ENCODE data around the gene PEX7. TPM values are rescaled to one million over a fixed set of nuclear protein-coding genes. Genes with fewer than 3 reads are reported as not detected.

Gene PEX7
- total and polyA plus RNA-seq, 2 donors from 2014 or later: 10.6 to 21.3 TPM

DNA sequence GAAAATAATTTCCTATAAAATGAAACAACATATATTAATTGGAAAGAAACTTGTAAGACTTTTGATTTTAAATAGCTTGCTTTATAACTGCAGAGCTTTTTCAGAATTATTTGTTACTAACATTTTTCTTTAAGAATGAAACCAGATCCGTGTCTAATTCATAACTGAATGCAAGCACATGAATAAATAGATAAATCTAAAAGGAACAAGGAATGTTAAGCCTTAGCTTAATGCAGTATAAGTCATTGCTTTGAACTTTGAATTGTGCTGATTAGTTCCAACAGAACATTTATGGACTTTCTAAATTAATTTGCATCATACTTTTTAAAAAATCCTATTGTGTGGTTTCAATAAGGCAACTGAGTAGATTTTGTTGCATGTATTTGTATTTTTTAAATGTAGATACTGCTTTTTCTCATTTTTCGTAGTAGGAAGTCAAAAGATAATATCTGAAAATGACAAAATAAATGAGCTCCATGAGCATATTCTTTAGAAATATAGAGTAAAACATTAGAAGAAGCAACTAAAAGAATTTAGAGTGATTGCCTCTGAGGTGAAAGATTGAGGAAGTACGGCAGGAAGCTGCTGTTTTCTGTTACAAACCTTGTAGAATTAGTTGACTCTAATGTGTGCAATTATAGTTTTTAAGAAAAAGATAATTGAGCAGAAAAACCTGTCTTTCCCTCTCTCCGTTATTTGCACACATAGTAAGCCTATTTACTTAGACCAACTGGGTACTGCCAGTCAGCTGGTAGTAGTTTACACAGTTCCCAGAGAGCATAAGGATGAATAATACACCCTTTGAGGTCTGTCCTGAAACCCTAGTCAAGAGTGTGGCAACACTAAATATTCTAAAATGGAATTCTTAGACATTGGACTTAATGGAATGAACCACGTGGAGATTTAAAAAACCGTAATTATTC, 67.1 kb downstream of the PEX7 start:
- FAIRE-seq: peak; percentile 32
- H3K9ac ChIP-seq (ENCODE audit: low read length in 3 of 3): no peak overlapping the region
- H3K9me3 ChIP-seq (ENCODE audit: control insufficient read depth in 2 of 3, insufficient read depth in 1 of 3, low read length in 3 of 3): no peaks in the 10 kb centered on the region
- no peaks in the 10 kb centered on the region for H3K36me3 ChIP-seq (ENCODE audit: control insufficient read depth in 2 of 3, insufficient read depth in 3 of 3, low read length in 3 of 3)
- intact Hi-C loops (cut with DNase I): no loop called here
- TF ChIP-seq, protein P1, sequence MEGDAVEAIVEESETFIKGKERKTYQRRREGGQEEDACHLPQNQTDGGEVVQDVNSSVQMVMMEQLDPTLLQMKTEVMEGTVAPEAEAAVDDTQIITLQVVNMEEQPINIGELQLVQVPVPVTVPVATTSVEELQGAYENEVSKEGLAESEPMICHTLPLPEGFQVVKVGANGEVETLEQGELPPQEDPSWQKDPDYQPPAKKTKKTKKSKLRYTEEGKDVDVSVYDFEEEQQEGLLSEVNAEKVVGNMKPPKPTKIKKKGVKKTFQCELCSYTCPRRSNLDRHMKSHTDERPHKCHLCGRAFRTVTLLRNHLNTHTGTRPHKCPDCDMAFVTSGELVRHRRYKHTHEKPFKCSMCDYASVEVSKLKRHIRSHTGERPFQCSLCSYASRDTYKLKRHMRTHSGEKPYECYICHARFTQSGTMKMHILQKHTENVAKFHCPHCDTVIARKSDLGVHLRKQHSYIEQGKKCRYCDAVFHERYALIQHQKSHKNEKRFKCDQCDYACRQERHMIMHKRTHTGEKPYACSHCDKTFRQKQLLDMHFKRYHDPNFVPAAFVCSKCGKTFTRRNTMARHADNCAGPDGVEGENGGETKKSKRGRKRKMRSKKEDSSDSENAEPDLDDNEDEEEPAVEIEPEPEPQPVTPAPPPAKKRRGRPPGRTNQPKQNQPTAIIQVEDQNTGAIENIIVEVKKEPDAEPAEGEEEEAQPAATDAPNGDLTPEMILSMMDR (IDR thresholded peaks at IDR 0.05; ENCODE audit: borderline replicate concordance, extremely low read depth, insufficient read depth): no peak
- no peak for DNase-seq
- H3K27ac ChIP-seq (ENCODE audit: low read depth in 2 of 2, low read length in 2 of 2): no peak overlapping the region
- no peak overlapping the region for H3K4me3 ChIP-seq (ENCODE audit: low read length in 3 of 3)
- no peaks in the 10 kb centered on the region for H3K27me3 ChIP-seq (ENCODE audit: control insufficient read depth, insufficient read depth, low read length)
- H3K4me1 ChIP-seq (ENCODE audit: control insufficient read depth in 2 of 3, insufficient read depth in 2 of 3, low read depth in 1 of 3, low read length in 3 of 3): no peaks in the 10 kb centered on the region

DNA sequence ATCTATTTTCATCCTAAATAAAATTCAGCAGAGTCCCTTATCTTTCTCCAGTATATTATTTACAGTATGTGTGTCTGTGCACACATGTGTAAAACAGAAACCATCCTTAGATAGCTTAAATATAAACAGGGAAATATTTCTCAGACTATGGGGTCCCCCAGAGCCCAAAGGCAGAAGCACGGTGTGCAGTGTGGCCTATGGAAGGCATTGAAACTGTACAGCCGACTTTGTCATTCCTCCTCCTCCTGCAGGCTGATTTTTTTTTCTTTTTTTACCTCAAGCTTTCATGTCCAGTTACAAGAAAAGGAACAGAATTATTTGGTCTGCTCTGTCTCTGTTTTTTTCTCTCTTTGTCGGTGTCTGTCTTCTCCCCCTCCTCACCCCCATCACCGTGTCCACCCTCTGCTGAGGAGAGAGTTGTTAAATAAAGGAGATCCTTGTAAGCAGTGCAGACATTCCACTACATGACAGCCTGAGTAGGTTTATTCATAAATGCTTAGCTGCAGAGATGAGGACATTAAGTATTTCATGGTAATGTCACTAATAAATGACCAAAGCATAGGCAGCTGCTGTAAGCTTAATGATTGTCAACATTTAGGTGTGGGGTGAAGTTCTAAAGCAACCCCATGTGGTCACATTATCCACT, 67.9 kb downstream of the PEX7 start:
- H3K27me3 ChIP-seq (ENCODE audit: control insufficient read depth, insufficient read depth, low read length): no peaks in the 10 kb centered on the region
- TF ChIP-seq, protein P1 (IDR thresholded peaks at IDR 0.05; ENCODE audit: borderline replicate concordance, extremely low read depth, insufficient read depth): no peak
- H3K9me3 ChIP-seq (ENCODE audit: control insufficient read depth in 2 of 3, insufficient read depth in 1 of 3, low read length in 3 of 3): no peaks in the 10 kb centered on the region
- no peak overlapping the region for H3K27ac ChIP-seq (ENCODE audit: low read depth in 2 of 2, low read length in 2 of 2)
- FAIRE-seq (no peak), DNase-seq (no peak)
- H3K4me3 ChIP-seq (ENCODE audit: low read length in 3 of 3): no peak overlapping the region
- H3K4me1 ChIP-seq (ENCODE audit: control insufficient read depth in 2 of 3, insufficient read depth in 2 of 3, low read depth in 1 of 3, low read length in 3 of 3): no peaks in the 10 kb centered on the region
- intact Hi-C loops (cut with DNase I): no loop called here
- H3K9ac ChIP-seq (ENCODE audit: low read length in 3 of 3): no peak overlapping the region
- H3K36me3 ChIP-seq (ENCODE audit: control insufficient read depth in 2 of 3, insufficient read depth in 3 of 3, low read length in 3 of 3): no peaks in the 10 kb centered on the region

DNA sequence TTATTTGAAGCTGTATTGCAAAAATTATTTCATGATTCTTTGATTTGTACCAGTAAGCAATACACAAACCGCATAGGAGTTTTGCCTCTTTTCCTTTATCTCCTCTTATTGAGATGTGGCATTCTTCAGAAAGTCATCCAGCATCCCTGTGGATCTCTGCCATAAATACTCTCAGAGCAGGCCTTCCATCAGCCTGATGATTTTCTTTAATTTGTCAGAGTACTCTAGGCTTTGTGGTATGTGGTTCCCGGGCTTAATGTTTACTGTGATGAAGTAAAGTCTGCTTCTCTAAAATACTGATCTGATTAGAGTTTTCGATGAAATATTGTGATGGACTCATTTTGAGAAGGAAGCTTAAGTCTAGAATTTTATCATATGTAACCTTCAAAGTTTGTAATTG, 68.6 kb downstream of the PEX7 start:
- intact Hi-C loops (cut with DNase I): no loop called here
- DNase-seq: no peak
- no peak overlapping the region for H3K27ac ChIP-seq (ENCODE audit: low read depth in 2 of 2, low read length in 2 of 2)
- no peaks in the 10 kb centered on the region for H3K27me3 ChIP-seq (ENCODE audit: control insufficient read depth, insufficient read depth, low read length)
- no peaks in the 10 kb centered on the region for H3K36me3 ChIP-seq (ENCODE audit: control insufficient read depth in 2 of 3, insufficient read depth in 3 of 3, low read length in 3 of 3)
- no peak overlapping the region for H3K9ac ChIP-seq (ENCODE audit: low read length in 3 of 3)
- TF ChIP-seq, protein P1 (IDR thresholded peaks at IDR 0.05; ENCODE audit: borderline replicate concordance, extremely low read depth, insufficient read depth): no peak
- H3K9me3 ChIP-seq (ENCODE audit: control insufficient read depth in 2 of 3, insufficient read depth in 1 of 3, low read length in 3 of 3): no peaks in the 10 kb centered on the region
- FAIRE-seq: no peak
- H3K4me3 ChIP-seq (ENCODE audit: low read length in 3 of 3): no peak overlapping the region
- no peaks in the 10 kb centered on the region for H3K4me1 ChIP-seq (ENCODE audit: control insufficient read depth in 2 of 3, insufficient read depth in 2 of 3, low read depth in 1 of 3, low read length in 3 of 3)

Measured in kidney (tissue), 14 donors.